ENCODE measurements around the gene BACE2.

BACE2 gene

GRCh38 chr21:41164052-41164451 lies 3.9 kb upstream of the BACE2 start:
- peaks cover 4% of the 10 kb centered on the region for H3K4me1 Mint-ChIP-seq
- no peak overlapping the region for H3K27ac Mint-ChIP-seq
- H3K9me3 Mint-ChIP-seq, result no peaks in the 10 kb centered on the region
- ATAC-seq, result no peak
- H3K36me3 Mint-ChIP-seq, result no peaks in the 10 kb centered on the region
- no peak overlapping the region for H3K4me3 Mint-ChIP-seq
- H3K27me3 Mint-ChIP-seq, result peaks cover under 1% of the 10 kb centered on the region

DNA sequence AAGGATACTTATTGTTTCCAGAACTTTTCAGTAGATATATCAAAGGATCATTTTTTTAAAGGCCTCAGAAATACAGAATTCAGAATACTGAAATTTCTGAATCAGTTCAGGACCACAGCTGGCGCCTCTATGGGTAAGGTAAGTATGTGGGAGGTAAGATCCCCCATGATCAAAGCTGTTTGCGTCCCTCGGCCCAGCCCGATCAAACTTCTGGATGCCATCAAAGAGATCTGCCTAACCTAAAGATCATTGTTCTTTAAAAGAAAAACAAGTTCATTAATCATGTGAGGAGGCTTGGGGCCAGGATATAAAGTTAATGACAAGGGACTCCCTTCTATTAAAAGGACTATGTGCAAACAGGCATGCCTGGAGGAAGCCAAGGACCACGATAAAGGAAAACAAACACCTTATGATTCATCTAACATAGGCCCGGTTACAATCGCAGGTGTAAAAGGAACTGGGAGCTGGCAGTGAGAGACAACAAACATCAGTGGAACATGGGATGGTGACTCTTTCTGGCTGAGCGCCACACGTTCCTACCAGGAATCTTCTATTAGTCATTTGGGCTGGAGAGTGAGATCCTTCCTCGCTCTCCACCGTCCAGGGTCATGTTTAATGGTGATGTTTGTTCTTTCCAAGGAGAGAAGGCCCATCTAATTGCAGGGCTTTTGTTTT lies 2.8 kb upstream of the BACE2 start:
- Mint-ChIP-seq H3K9me3 (no peaks in the 10 kb centered on the region), H3K4me1 (peaks cover 14% of the 10 kb centered on the region), H3K27me3 (no peaks in the 10 kb centered on the region), H3K27ac (peak overlapping the region; percentile 71), H3K4me3 (no peak overlapping the region), H3K36me3 (no peaks in the 10 kb centered on the region)
- no peak for ATAC-seq

DNA sequence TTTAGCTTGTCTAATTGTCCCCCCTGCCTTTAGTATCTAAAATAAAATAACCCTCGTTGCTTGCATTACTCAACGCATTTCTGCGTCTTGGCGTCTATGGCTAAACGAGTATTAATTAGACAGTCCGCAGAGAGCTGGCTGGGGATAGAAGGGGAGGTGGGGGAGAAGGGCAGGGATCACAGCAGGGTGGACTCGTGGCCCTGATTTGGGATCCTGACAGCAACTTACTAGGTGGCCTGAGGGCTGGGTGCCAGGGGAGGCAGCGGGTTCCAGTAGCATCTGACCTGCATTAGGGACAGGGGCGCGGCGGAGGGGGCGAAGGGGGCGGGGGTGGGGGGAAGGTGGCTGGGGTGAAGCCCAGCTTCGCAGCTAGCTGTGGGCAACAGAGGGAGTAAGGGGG lies 1.1 kb upstream of the BACE2 start:
- peaks cover 21% of the 10 kb centered on the region for H3K4me1 Mint-ChIP-seq
- peak; percentile 1 for ATAC-seq
- peak overlapping the region; percentile 71 for H3K27ac Mint-ChIP-seq
- no peaks in the 10 kb centered on the region for H3K9me3 Mint-ChIP-seq
- no peaks in the 10 kb centered on the region for H3K27me3 Mint-ChIP-seq
- no peaks in the 10 kb centered on the region for H3K36me3 Mint-ChIP-seq
- H3K4me3 Mint-ChIP-seq, result peak overlapping the region; percentile 81

GRCh38 chr21:41168391-41169257 lies 664 bp downstream of the BACE2 start:
- H3K9me3 Mint-ChIP-seq, result no peaks in the 10 kb centered on the region

DNA sequence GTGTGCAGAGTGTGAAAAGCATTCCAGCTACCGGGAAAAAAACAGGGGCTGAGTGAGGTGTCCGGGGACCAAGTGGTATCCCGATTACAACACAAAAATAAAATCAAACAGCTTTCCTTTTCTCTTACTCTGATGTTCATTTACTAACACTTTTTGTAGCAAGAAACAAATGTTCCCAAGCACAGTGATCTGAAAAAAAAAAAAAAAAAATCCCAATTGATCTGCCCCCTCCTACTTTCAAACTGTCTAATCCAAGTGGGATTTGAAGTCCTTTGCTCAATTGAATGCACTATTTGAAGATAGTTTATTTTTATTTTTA lies 1.3 kb downstream of the BACE2 start:
- Mint-ChIP-seq H3K4me3 (peak overlapping the region; percentile 83), H3K27ac (peak overlapping the region; percentile 52), H3K4me1 (peaks cover 28% of the 10 kb centered on the region), H3K36me3 (peaks cover 8% of the 10 kb centered on the region), H3K9me3 (no peaks in the 10 kb centered on the region), H3K27me3 (no peaks in the 10 kb centered on the region)
- no peak for ATAC-seq

More at GRCh38 chr21:41168391-41169257, 664 bp downstream of the BACE2 start:
- H3K4me1 Mint-ChIP-seq, result peaks cover 28% of the 10 kb centered on the region
- H3K27ac Mint-ChIP-seq, result peak overlapping the region; percentile 52
- peak; percentile 27 for ATAC-seq
- peak overlapping the region; percentile 83 for H3K4me3 Mint-ChIP-seq
- H3K36me3 Mint-ChIP-seq, result peaks cover 8% of the 10 kb centered on the region
- H3K27me3 Mint-ChIP-seq, result no peaks in the 10 kb centered on the region

GRCh38 chr21:41169701-41170100 lies 1.7 kb downstream of the BACE2 start:
- Mint-ChIP-seq H3K27me3 (no peaks in the 10 kb centered on the region), H3K4me1 (peaks cover 32% of the 10 kb centered on the region), H3K9me3 (no peaks in the 10 kb centered on the region), H3K4me3 (peak overlapping the region; percentile 36), H3K36me3 (peaks cover 8% of the 10 kb centered on the region), H3K27ac (peak overlapping the region; percentile 52)
- no peak for ATAC-seq

DNA sequence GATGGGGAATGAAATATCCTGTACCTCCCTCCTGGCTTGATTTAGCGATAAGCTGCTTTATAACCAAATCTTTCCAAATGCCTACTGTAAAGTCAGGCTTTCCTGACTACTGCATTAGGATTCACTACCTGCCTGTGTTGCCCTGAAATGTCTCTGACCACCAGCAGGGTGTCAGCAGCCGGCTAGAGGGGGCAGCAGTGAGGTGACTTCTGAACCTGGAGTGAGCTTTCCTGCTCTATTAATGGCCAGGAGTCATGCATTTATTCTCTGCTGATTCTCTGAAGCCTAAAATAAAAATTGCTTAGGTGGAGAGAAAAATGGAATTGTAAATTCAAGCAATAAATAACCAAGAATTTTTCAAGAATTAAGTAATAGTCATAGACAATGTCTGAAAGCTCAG lies 2.5 kb downstream of the BACE2 start:
- Mint-ChIP-seq H3K27me3 (no peaks in the 10 kb centered on the region), H3K9me3 (no peaks in the 10 kb centered on the region), H3K4me1 (peaks cover 38% of the 10 kb centered on the region), H3K27ac (no peak overlapping the region), H3K36me3 (peaks cover 8% of the 10 kb centered on the region), H3K4me3 (no peak overlapping the region)
- no peak for ATAC-seq

DNA sequence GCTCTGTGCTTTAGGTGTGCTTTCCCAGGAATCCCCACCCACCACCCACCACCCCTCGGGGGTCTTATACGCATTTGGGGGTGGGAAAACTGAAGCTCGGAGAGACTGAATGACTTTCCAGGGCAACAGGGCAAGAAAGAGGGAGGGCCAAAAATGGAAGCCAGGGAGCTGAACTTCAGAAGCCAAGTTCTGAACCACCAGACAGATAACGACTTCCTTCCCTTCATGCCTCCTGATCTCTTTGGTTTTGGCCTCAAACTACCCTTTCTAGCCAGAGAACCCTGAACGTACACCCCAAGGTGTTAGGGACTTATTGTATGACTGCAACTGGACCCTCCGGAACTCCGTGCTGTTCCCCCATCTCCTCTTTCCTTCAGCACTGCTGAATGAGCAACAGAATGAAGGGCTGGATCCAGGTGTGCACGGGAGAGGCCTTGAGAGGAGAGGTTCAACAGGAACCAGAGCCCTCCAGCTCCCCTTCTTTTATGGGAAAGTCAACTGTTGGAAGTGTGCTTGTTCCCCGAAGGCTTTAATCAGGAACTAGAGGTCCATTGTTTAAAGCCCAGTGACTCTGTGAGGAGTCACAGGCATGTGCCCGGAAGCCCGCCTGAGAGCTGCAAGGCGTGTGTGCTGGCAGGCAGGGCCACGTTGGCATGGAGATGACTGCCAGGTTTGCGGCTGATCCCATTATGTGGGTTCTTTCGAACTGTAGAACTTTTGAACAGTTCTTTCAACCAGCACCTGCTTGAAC lies 3.1 kb downstream of the BACE2 start:
- Mint-ChIP-seq H3K27me3 (no peaks in the 10 kb centered on the region), H3K36me3 (peaks cover 8% of the 10 kb centered on the region), H3K4me1 (peaks cover 38% of the 10 kb centered on the region), H3K27ac (no peak overlapping the region), H3K4me3 (no peak overlapping the region), H3K9me3 (no peaks in the 10 kb centered on the region)
- no peak for ATAC-seq

DNA sequence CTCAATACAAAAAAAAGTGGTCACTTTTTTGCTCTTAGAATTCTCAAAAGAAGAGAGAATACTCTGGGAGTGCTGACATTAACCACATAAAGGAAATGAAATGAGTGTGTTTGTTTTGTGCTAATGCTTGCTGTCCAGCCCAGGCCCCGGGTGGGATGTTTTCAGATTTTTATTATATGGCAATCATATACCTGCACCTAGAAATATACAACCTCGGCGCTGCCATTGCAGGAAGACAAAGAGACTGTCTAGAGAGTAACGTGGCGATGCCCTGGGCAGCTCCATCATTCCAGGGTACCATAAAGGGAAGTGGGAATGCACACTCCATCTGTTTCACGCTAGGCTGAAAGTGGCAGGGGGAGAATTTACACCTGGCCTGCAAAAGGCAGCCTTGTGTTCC lies 7.1 kb downstream of the BACE2 start:
- no peaks in the 10 kb centered on the region for H3K9me3 Mint-ChIP-seq
- H3K4me3 Mint-ChIP-seq, result no peak overlapping the region
- H3K27ac Mint-ChIP-seq, result no peak overlapping the region
- H3K36me3 Mint-ChIP-seq, result peaks cover 8% of the 10 kb centered on the region
- no peaks in the 10 kb centered on the region for H3K27me3 Mint-ChIP-seq
- ATAC-seq, result no peak
- peaks cover 38% of the 10 kb centered on the region for H3K4me1 Mint-ChIP-seq

- Mint-ChIP-seq H3K27me3 (no peaks in the 10 kb centered on the region), H3K36me3 (peaks cover 8% of the 10 kb centered on the region), H3K4me3 (no peak overlapping the region), H3K27ac (no peak overlapping the region), H3K4me1 (peaks cover 38% of the 10 kb centered on the region), H3K9me3 (no peaks in the 10 kb centered on the region)
- ATAC-seq, result no peak
These were observed 8.9 kb downstream of the BACE2 start for GRCh38 chr21:41176846-41177245.

- no peaks in the 10 kb centered on the region for H3K9me3 Mint-ChIP-seq
- peaks cover 28% of the 10 kb centered on the region for H3K4me1 Mint-ChIP-seq
- no peak overlapping the region for H3K27ac Mint-ChIP-seq
- H3K4me3 Mint-ChIP-seq, result no peak overlapping the region
- no peak for ATAC-seq
- no peaks in the 10 kb centered on the region for H3K27me3 Mint-ChIP-seq
- H3K36me3 Mint-ChIP-seq, result no peaks in the 10 kb centered on the region
These were observed 12.8 kb downstream of the BACE2 start for GRCh38 chr21:41180752-41181151.

DNA sequence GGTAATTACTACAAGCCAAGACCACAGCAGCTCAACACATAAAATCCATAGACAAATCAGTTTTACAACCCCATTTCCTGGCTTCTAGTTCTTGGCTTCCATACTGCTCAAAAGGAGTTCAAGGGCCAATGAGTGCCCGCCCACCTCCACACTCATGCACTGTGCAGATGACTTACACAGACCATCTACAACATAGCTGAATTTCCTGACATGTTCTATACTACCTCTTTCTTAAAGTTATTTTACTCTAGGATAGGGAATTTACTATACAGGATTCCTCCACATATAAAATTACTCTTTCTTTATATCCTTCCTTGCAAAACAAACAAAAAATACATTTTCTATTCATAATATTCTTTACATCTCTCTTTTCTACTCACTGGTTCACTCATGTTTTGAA lies 14.6 kb downstream of the BACE2 start:
- H3K4me3 Mint-ChIP-seq, result no peak overlapping the region
- H3K27ac Mint-ChIP-seq, result no peak overlapping the region
- no peaks in the 10 kb centered on the region for H3K9me3 Mint-ChIP-seq
- H3K4me1 Mint-ChIP-seq, result peaks cover 46% of the 10 kb centered on the region
- no peaks in the 10 kb centered on the region for H3K27me3 Mint-ChIP-seq
- no peak for ATAC-seq
- no peaks in the 10 kb centered on the region for H3K36me3 Mint-ChIP-seq

GRCh38 chr21:41183575-41183974 lies 15.6 kb downstream of the BACE2 start:
- Mint-ChIP-seq H3K4me1 (peaks cover 53% of the 10 kb centered on the region), H3K27ac (no peak overlapping the region), H3K4me3 (no peak overlapping the region), H3K27me3 (no peaks in the 10 kb centered on the region), H3K9me3 (no peaks in the 10 kb centered on the region), H3K36me3 (no peaks in the 10 kb centered on the region)
- ATAC-seq, result no peak

DNA sequence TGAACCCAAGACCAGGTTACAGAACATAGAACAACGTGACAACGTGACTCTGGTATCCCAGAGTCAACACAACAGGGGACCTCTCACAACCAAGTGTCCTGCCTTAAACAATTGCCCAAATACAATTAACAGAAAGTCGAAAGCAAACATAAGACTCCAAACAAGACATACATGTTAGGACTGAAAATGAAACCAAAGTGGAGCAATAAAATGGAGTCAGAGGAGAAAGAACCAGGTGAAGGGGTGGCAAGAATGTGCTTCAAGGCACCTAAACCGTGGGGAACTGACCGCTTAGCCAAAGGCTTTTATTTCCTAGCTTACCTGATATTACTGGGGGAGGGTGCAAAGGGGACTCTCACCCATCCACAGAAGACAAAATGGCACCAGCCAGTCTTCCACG lies 17.8 kb downstream of the BACE2 start:
- no peak overlapping the region for H3K27ac Mint-ChIP-seq
- H3K4me3 Mint-ChIP-seq, result no peak overlapping the region
- H3K27me3 Mint-ChIP-seq, result no peaks in the 10 kb centered on the region
- H3K9me3 Mint-ChIP-seq, result peaks cover 9% of the 10 kb centered on the region
- peaks cover 61% of the 10 kb centered on the region for H3K4me1 Mint-ChIP-seq
- H3K36me3 Mint-ChIP-seq, result peaks cover 18% of the 10 kb centered on the region
- ATAC-seq, result no peak

- Mint-ChIP-seq H3K4me1 (peaks cover 59% of the 10 kb centered on the region), H3K9me3 (peaks cover 11% of the 10 kb centered on the region), H3K36me3 (peaks cover 19% of the 10 kb centered on the region), H3K27me3 (no peaks in the 10 kb centered on the region), H3K4me3 (no peak overlapping the region), H3K27ac (peak overlapping the region; percentile 45)
- ATAC-seq, result no peak
These were observed 19.0 kb downstream of the BACE2 start for GRCh38 chr21:41186755-41187536.
